HG03159 (cell line): Measurements from ENCODE around the gene FAM111B.
A peak's percentile ranks its signal among the peaks of the same experiment; 100 is the strongest.

ENCODE experiments used
- ATAC-seq: cut with Tn5 transposase; IDR thresholded peaks from one replicate; pipeline ENCODE4 v1.9.1; 2021; ENCODE audit warnings: mild to moderate bottlenecking, moderate library complexity; ENCODE audit not compliant: unreplicated experiment

The FAM111B gene

DNA sequence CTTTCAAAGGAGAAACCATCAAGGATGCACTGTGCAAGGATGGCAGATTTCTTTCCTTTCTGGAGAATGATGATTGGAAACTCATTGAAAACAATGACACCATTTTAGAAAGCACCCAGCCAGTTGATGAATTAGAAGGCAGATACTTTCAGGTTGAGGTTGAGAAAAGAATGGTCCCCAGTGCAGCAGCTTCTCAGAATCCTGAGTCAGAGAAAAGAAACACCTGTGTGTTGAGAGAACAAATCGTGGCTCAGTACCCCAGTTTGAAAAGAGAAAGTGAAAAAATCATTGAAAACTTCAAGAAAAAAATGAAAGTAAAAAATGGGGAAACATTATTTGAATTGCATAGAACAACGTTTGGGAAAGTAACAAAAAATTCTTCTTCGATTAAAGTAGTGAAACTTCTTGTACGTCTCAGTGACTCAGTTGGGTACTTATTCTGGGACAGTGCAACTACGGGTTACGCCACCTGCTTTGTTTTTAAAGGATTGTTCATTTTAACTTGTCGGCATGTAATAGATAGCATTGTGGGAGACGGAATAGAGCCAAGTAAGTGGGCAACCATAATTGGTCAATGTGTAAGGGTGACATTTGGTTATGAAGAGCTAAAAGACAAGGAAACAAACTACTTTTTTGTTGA is 45.4 kb downstream of the FAM111B start:
- ATAC-seq, result peak; percentile 80

DNA sequence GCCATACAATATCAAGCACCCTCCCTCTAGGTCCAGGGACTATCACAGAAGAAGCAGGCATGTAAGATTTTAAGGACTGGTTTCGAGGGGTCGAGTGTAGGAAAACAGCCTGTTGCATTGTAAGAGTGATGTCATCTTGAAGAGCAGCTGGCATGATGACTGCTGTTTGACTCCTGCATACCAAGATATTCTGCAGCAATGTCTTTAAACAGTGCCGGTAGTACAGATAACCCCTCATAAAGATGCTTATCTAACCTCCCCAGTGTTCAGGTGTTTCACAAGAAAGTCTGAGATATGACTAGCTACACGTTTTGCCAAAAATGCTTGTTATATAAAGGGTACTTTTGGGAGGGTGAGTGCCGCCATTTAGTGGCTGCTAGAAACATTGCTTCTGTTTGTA is 47.6 kb downstream of the FAM111B start:
- no peak for ATAC-seq

DNA sequence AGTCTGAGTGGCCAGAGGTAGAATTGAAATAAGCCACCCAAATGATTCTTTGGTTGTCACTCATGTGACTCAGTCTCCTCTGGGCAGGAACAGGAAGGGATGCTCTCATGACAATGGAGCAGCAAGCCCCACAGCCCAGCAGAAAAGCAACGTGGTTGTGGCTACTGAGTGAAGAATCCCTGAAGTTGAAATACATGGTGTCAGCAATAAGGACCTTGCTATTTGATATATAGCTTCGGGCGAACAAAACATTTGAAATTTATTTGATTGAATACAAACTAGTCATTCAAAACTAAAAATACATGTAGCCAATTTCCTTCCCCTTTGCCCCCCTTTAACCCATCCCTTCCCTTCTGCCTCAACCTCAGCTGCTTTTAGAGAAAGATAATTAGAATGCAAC is 50.4 kb downstream of the FAM111B start:
- ATAC-seq, result no peak

GRCh38 chr11:59158206-59159068 is 51.4 kb downstream of the FAM111B start:
- peak; percentile 92 for ATAC-seq

DNA sequence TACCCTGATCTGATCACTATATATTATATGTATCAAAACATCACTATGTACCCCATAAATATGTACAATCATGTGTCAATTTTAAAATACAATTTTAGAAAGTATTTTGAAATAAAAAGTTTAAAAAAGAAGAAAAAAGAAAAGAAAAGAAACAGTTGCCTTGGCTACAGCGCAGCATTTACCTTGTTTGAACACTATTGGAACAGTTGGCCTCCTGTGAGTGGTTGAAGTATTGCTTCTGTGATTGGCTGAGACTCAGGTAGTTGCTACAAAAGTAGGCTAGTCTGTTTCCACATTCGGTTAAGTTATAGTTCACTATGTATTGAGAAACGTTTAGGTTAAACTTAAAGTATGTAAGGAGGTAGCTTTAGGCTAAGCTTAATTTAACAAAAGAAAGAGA is 57.0 kb downstream of the FAM111B start:
- ATAC-seq, result no peak

- peak; percentile 73 for ATAC-seq
Observed at GRCh38 chr11:59171508-59172322, 64.7 kb downstream of the FAM111B start, which contains the start of gene DTX4. TSS of gene DTX4 (plus strand) at chr11:59172132. CDS start at chr11:59172596, 464 bp downstream.

DNA sequence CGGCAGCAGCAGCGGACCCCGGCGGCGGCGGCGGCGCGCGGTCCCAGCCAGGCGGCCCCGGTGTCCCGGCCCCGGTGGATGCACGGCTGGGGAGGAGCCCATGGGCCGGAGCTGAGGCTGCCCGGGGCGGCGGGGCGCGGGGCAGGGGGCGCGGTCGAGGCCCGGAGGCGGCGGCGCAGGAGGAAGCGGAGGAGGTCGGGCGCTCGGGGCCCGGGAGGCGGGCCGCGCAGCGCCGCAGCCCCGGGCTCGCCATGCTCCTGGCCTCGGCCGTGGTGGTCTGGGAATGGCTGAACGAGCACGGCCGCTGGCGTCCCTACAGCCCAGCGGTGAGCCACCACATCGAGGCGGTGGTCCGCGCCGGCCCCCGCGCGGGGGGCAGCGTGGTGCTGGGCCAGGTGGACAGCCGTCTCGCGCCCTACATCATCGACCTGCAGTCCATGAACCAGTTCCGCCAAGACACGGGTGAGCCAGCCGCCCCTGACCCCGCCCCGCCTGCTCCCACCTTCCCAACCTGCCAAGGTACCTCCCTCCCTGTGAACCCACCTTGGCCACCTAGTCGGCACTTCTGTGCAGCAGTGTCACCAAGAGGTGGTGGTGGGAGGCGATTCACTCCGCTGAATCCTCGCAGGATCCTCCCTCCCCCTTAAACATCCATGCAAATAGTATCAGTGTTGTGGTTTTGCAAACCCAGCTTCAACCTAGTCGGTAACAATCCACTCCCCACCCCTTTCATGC is 65.5 kb downstream of the FAM111B start:
- ATAC-seq, result peak; percentile 33

DNA sequence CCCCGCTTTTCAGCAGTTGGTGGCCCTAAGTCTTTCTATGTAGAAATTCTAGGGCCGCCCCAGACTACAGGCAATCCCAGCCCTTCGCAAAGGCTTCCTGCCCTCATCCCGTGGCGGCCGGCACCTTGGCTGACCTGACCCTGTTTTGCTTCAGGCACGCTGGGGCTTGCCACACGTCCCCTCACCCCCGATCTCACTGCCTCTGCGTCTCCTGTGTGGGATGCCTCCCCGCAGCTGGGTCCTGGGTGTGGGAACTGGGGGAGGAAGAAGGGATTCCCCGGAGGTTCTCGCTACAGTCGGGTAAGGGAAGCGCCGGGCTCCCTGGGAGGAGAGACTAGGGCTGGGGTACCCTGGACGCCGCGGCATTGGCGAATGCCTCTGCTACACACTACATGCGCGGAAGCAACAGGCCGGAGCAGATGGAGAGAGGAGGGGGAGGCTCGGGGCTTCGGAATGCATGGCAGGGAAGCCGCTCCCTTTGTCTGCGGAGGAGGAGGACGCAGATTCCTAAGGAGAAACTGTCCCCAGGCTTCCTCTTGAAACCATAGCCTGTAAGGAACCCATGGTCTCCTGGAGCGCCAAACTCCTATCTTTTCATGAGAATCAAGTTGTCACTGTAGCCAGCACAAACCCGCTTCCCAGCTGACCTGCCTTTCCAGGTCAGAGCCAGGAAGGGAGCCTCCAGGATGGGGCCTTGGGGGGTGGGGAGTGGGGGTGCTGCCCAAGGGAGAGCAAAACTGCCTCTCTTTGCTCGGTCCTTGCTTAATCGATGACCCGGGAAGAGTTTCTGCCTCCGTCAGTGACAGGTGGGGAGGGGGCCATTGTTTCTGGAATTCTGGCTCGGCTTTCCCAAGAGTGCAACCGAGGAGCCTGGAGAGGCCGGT is 66.3 kb downstream of the FAM111B start:
- ATAC-seq, result peak; percentile 1

DNA sequence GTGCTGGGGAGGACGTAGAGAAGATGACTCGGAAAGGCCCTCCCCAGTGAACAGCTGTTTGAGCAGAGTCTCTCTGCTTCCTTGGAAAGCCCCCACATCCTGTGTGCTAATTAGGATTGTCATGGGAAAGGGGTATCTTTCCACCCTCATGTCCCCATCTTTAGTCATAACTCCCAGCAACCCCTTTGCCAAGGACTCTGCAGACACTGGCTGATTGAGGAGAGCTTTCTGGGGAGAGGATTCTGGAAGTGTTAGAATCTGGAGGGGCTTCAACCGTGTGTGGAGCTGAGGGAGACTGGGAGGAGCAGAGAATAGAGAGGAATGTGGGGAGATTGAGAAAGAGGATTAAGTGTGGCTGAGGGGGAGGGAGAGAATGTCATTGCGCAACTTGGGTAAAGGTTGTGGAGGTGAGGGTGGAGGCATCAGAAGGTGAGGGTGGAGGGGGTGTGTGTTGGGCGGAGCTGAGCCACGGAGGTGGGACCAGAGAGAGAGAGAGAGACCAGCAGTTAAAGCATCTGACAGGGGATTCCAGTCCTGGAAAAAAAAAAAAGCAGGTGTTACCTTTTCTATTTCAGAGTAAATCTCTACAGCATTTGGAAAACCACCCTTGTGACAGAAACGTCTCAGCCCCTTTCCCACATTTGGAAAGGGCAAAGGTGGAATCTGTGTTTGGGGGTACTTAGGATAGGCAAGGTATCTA is 67.1 kb downstream of the FAM111B start:
- ATAC-seq, result no peak

GRCh38 chr11:59174664-59175033 is 67.6 kb downstream of the FAM111B start:
- no peak for ATAC-seq

DNA sequence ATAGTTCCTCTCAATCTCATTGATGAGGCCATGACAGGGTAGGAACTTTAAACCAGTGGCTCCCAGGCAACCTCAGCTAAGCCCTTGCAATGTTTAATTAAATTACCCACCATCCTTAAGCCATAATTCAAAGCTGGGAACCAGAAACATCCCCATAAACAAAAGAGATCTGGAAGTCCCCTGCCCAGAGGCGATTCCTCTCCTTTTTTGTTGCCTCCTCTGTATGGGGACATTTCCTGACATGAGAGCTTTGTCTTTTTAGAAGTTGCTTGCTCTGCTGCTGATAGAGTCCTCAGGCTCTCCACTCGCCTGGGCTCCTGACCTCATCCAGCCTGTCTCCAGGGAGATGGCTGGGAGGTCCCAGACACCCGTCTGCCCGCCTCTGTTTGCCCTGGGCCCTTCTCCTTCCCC is 68.1 kb downstream of the FAM111B start:
- ATAC-seq, result no peak

GRCh38 chr11:59176330-59176729 is 69.3 kb downstream of the FAM111B start:
- no peak for ATAC-seq
